NCI-H1436 (cell line): ENCODE data around the gene SIGLEC6.

Experiments used
- DNase-seq: peaks from one replicate; lab custom pipeline; 2025; lab: John Stamatoyannopoulos, UW

The SIGLEC6 gene

GRCh38 chr19:51548213-51548651 is 16.8 kb upstream of the SIGLEC6 start:
- DNase-seq = no peak

GRCh38 chr19:51547397-51548212 is 16.1 kb upstream of the SIGLEC6 start:
- DNase-seq = no peak

GRCh38 chr19:51546650-51547396 is 15.4 kb upstream of the SIGLEC6 start:
- DNase-seq = no peak

- no peak for DNase-seq
These were observed 14.7 kb upstream of the SIGLEC6 start for GRCh38 chr19:51546107-51546649.

GRCh38 chr19:51544038-51544437 is 12.6 kb upstream of the SIGLEC6 start:
- no peak for DNase-seq

GRCh38 chr19:51542699-51543098 is 11.2 kb upstream of the SIGLEC6 start:
- DNase-seq = no peak

GRCh38 chr19:51541458-51542357 is 10.2 kb upstream of the SIGLEC6 start:
- DNase-seq = no peak

GRCh38 chr19:51539821-51540366 is 8.4 kb upstream of the SIGLEC6 start:
- DNase-seq = no peak

- no peak for DNase-seq
These were observed 4.1 kb upstream of the SIGLEC6 start for GRCh38 chr19:51535535-51535934.

GRCh38 chr19:51530616-51531015 is 854 bp downstream of the SIGLEC6 start:
- no peak for DNase-seq

- DNase-seq = no peak
These were observed 2.2 kb downstream of the SIGLEC6 start for GRCh38 chr19:51529301-51529700.

- DNase-seq = no peak
These were observed 5.8 kb downstream of the SIGLEC6 start for GRCh38 chr19:51525651-51526050.

- no peak for DNase-seq
These were observed 6.7 kb downstream of the SIGLEC6 start for GRCh38 chr19:51524666-51525264.

- no peak for DNase-seq
These were observed 9.7 kb downstream of the SIGLEC6 start for GRCh38 chr19:51521781-51522180.

- no peak for DNase-seq
These were observed 10.1 kb downstream of the SIGLEC6 start for GRCh38 chr19:51521357-51521756.

GRCh38 chr19:51520728-51521127 is 10.7 kb downstream of the SIGLEC6 start:
- no peak for DNase-seq

GRCh38 chr19:51514866-51515481 is 16.5 kb downstream of the SIGLEC6 start:
- DNase-seq = peak; percentile 28

GRCh38 chr19:51513968-51514367 is 17.5 kb downstream of the SIGLEC6 start:
- no peak for DNase-seq

GRCh38 chr19:51511353-51511752 is 20.1 kb downstream of the SIGLEC6 start:
- no peak for DNase-seq

- DNase-seq = no peak
These were observed 21.4 kb downstream of the SIGLEC6 start for GRCh38 chr19:51509823-51510660.
